Fibroblast of mammary gland (primary cell): ENCODE results near the gene OXNAD1.
A peak's percentile ranks its signal among the peaks of the same experiment; 100 is the strongest.

Source experiments
- DNase-seq: peaks from one replicate; pipeline ENCODE4 v3.0.0-alpha.2; 2010; ENCODE audit warnings: low read depth
- H3K4me3 ChIP-seq: 2 replicates; pipeline ENCODE4 v1.5.1; 2011; ENCODE audit warnings: low read depth, mild to moderate bottlenecking, low read length, moderate library complexity; ENCODE audit not compliant: control insufficient read depth
- TF ChIP-seq, protein P1 (sequence below): conservative IDR thresholded peaks from 2 replicates; pipeline ENCODE4 v1.5.1; 2011; ENCODE audit warnings: low read depth, low read length, inconsistent platforms; ENCODE audit not compliant: control insufficient read depth, insufficient read depth

Gene OXNAD1

DNA sequence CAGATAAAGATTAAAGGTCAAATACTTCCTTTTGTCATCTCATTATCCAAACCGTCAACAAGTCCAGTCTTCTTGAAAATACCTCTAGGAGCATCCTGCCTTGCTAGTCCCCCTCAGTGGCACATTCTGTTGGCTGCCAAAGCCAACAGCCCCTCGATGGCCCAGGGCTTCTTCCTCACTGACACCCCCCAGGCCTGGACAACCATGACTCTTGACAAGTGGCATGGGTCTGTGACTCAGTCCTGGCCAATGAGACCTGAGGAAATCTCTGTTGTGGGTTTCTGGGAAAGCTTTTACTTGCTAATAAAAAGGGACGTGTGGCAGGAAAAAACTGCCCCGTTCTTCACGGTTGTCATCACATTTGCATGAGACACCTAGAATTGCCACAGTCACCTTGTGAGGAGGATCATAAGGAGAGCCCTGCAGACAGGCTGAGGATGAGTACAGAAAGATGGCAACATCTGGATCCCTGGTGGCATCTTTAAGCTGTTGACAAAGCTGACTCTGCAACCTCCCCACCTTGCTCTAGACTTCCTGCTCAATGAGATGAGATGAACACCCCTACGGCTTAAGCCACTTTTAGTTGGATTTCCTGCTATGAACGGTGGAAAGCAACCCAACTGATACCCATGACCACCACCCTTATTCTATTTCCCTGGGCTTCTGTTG is 81.5 kb downstream of the OXNAD1 start:
- TF ChIP-seq, protein P1, sequence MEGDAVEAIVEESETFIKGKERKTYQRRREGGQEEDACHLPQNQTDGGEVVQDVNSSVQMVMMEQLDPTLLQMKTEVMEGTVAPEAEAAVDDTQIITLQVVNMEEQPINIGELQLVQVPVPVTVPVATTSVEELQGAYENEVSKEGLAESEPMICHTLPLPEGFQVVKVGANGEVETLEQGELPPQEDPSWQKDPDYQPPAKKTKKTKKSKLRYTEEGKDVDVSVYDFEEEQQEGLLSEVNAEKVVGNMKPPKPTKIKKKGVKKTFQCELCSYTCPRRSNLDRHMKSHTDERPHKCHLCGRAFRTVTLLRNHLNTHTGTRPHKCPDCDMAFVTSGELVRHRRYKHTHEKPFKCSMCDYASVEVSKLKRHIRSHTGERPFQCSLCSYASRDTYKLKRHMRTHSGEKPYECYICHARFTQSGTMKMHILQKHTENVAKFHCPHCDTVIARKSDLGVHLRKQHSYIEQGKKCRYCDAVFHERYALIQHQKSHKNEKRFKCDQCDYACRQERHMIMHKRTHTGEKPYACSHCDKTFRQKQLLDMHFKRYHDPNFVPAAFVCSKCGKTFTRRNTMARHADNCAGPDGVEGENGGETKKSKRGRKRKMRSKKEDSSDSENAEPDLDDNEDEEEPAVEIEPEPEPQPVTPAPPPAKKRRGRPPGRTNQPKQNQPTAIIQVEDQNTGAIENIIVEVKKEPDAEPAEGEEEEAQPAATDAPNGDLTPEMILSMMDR = no peak
- no peak overlapping the region for H3K4me3 ChIP-seq
- no peak for DNase-seq

DNA sequence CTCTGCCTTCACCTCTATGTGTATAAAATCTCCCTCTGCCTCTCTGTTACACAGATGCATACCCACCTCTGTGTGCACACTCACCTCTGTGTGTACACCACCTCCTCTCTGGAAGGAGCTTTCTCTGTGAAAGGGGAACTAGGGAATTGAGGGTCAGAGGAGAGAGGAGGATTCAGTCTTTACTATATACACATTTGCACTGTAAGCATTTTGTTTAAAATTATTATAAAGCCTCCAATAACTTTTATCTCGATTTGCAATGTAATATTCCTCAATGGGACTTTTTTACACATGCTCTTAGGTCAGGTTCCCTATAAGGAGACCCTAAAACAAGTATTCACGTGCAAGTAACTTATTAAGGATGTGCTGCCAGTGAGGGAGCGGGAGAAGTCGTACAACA is 82.5 kb downstream of the OXNAD1 start:
- TF ChIP-seq, protein P1 = no peak
- H3K4me3 ChIP-seq = no peak overlapping the region
- no peak for DNase-seq

DNA sequence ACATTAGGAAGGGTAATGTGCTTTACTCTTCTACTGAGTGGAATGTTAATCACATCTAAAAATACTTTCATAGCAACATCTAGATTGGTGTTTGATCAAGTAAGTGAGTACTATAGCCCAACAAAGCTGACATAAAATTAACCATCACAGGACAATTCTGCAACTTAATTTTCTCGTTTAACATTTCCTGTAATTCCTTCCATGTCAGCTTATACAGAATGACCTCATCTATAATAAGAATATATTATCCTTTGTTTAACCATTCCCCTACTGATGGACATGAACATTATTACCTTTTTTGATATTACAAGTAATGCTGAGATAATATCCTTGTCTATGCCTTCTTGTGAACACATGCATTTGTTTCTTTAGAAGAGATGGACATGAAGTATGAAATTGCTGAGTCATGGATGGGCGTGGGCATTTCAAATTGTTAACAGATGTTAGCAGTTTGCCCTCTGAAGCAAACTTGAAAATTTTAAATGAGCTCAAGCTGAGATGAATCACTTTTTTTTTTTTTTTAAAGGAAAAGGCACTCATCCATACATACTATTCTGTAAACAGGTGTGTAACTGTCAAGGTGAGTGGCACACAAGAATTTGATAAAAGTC is 85.1 kb downstream of the OXNAD1 start:
- DNase-seq = peak; percentile 89
- H3K4me3 ChIP-seq = no peak overlapping the region
- TF ChIP-seq, protein P1 = no peak

DNA sequence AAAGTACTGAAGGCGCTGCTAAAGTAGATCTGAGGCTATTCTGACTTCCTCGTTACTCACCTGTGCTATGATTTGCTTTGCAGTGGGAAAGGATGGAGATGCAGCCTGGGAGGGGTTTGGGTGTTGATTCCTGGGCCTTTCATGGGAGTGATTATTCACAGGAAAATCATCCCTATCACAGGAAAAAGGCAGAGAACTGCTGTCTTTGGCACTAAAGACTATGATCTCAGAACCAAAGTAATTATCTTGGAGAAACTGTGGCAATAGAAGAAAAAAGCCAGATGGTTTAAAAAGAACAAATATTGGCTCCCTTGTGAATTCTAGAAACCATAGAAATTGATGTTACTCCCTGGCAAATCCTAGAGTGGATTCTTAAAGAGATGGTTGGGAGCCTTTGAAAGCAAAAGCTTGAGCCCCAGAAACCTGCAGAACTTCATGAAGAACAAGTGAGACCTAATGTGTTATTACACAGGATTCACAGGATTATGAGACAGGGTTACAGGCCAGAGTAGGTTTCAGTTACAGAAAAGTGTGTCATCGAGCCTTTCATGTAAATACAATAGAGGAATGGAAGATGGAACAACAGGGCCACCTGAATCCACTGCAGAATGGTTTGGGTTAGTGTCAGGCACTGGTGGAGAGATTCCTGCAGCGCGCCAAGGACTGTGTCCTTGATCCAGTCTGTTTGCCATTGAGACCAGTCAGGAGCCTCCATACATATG is 85.7 kb downstream of the OXNAD1 start:
- peak; percentile 67 for DNase-seq
- TF ChIP-seq, protein P1 = no peak

DNA sequence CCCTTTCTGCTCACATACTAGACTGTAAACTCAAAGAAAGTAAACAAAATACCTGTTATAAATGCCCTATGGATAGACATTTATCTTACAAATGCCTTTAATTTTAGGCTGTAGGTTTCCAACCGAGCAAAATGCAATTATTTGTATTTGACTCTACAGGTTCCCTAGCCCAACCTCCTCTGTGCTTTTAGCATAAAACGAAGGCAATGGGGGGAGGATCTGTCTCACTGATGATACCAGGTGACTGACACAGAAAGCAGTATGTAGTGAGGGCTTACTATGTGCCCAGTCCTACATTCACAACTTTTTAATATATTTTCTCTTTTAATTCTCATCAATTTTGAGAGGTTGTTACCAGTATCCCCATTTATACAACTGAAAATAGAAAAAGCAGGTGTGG is 87.4 kb downstream of the OXNAD1 start:
- DNase-seq = no peak
- TF ChIP-seq, protein P1 = no peak

More for the DNA sequence above, 85.7 kb downstream of the OXNAD1 start:
- H3K4me3 ChIP-seq = no peak overlapping the region

DNA sequence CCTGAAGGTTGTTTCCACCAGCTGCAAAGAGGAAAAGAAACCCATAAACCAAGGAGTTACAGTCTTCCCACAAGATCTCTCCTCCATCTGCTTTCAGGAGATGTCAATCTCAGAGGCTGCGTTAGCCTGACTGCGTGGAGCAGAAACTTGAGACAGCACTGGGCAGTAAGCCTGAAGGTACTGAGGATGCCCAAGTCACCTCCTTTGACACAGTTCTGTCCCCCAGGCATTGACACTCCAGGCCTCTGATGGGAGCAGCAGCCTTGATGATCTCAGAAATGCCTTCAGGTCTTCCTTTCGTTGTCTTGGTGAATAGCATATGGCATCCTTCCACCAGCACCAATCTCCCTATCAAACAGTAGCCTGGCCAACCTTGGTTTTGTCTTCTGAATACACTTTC is 89.3 kb downstream of the OXNAD1 start:
- no peak for DNase-seq
- no peak overlapping the region for H3K4me3 ChIP-seq
- TF ChIP-seq, protein P1 = no peak

More for the DNA sequence above, 87.4 kb downstream of the OXNAD1 start:
- H3K4me3 ChIP-seq = no peak overlapping the region
